Testis (tissue), 3 donors: ENCODE data around the gene LMLN. TPM values are rescaled to one million over a fixed set of nuclear protein-coding genes. Genes with fewer than 3 reads are reported as not detected.
"Not testable (repeated sequence)": the region's sequence is repeated elsewhere in the genome, so short reads cannot be mapped to it uniquely, and the experiment has no call there.

ENCODE experiments used
- DNase-seq: peaks from one replicate; pipeline ENCODE4 v3.0.0-alpha.2; 2019
- H3K27ac ChIP-seq, 2 donors: fragments of 200-600 bp; sonication (generic); one replicate each; pipeline ENCODE4 v1.5.1; 2019
- H3K27me3 ChIP-seq: fragments of 200-600 bp; sonication (generic); one replicate; pipeline ENCODE4 v1.5.1; 2019
- H3K36me3 ChIP-seq: fragments of 200-600 bp; sonication (generic); one replicate; pipeline ENCODE4 v1.5.1; 2017; ENCODE audit warnings: low read depth; ENCODE audit errors: missing control alignments
- H3K4me1 ChIP-seq: fragments of 200-600 bp; sonication (generic); one replicate; pipeline ENCODE4 v1.5.1; 2019
- H3K4me3 ChIP-seq, 2 donors: fragments of 200-600 bp; sonication (generic); one replicate each; pipeline ENCODE4 v1.5.1; 2017 to 2019
- H3K9me3 ChIP-seq: fragments of 200-600 bp; sonication (generic); one replicate; pipeline ENCODE4 v1.5.1; 2017
- CTCF ChIP-seq, 3 experiments: fragments of 450-650 bp in 2 of 3; fragments of 200-600 bp in 1 of 3; sonication (generic) in 1 of 3; IDR thresholded peaks; one replicate each; pipeline ENCODE4 v1.5.1; 2016 to 2019; ENCODE audit warnings: antibody characterized with exemption in 3 of 3, mild to moderate bottlenecking in 2 of 3, moderate library complexity in 1 of 3
- POLR2A ChIP-seq: fragments of 450-650 bp; IDR thresholded peaks from one replicate; pipeline ENCODE4 v1.6.1; 2017; ENCODE audit warnings: antibody characterized with exemption, mild to moderate bottlenecking, moderate library complexity
- WGBS, 2 donors: methylation state at CpG; one replicate each; pipeline ENCODE4 v1.1.5; 2018; 5-methylcytosine and 5-hydroxymethylcytosine counted together
- intact Hi-C: fragments of 100-400 bp; cut with DNase I; formaldehyde crosslinking; loops from one replicate; pipeline ENCODE4 v1.15.1; 2023; ENCODE audit warnings: low total_unique reads
- polyA plus RNA-seq: library from polyadenylated mRNA; stranded (reverse); fragments of 350-450 nt; fragmentation: Illumina TruSeq; extraction: RNeasy Lipid Tissue Mini Kit (QIAGEN cat#74804); gene quantifications from one replicate; pipeline ENCODE4 v1.2.3, GENCODE V29; 2014; ENCODE audit warnings: low read depth, low replicate concordance; ENCODE audit not compliant: insufficient read depth
- total RNA-seq, 2 donors: library from RNA; depleted of rRNA; stranded (reverse); fragments of >200 nt; gene quantifications; one replicate each; pipeline ENCODE4 v1.2.3, GENCODE V29; 2016

Gene LMLN
- total and polyA plus RNA-seq, 3 donors from 2014 or later: 23.0 to 49.8 (median 24.1) TPM

- DNase-seq: no peak
- 60 to 71% methylated on average over 7 of the region's 7 CpGs for WGBS, 2 donors
- Histone ChIP-seq H3K27ac (no peak overlapping the region), H3K27me3 (no peaks in the 10 kb centered on the region), H3K4me1 (no peaks in the 10 kb centered on the region), H3K36me3 (no peaks in the 10 kb centered on the region), H3K4me3 (no peak overlapping the region), H3K9me3 (no peaks in the 10 kb centered on the region)
- TF ChIP-seq POLR2A (no peak), CTCF (IDR thresholded peaks at IDR 0.05) (peak in 1 of 3 experiments; percentile 10)
- intact Hi-C loops: no loop called here
These were observed 33.6 kb upstream of the LMLN start for GRCh38 chr3:197926418-197926817.

- H3K36me3 ChIP-seq, H3K9me3 ChIP-seq, intact Hi-C loops, H3K4me1 ChIP-seq, H3K27me3 ChIP-seq, DNase-seq, H3K4me3 ChIP-seq, H3K27ac ChIP-seq: not testable (repeated sequence)
- 91 to 93% methylated on average over 3 of the region's 3 CpGs for WGBS, 2 donors
These were observed 32.4 kb upstream of the LMLN start for GRCh38 chr3:197927578-197927977.

- H3K36me3 ChIP-seq: no peaks in the 10 kb centered on the region
- H3K27me3 ChIP-seq: no peaks in the 10 kb centered on the region
- TF ChIP-seq POLR2A: no peak
- TF ChIP-seq CTCF (IDR thresholded peaks at IDR 0.05): no peak
- intact Hi-C loops: no loop called here
- H3K4me1 ChIP-seq: no peaks in the 10 kb centered on the region
- H3K9me3 ChIP-seq: no peaks in the 10 kb centered on the region
- H3K27ac ChIP-seq: no peak overlapping the region
- no peak overlapping the region for H3K4me3 ChIP-seq
- WGBS, 2 donors: 91 to 93% methylated on average over 15 of the region's 15 CpGs
- no peak for DNase-seq
These were observed 23.1 kb upstream of the LMLN start for GRCh38 chr3:197936819-197937384.

GRCh38 chr3:197940745-197941384 lies 19.2 kb upstream of the LMLN start:
- TF ChIP-seq CTCF (IDR thresholded peaks at IDR 0.05): no peak
- intact Hi-C loops: no loop called here
- Histone ChIP-seq H3K4me3 (no peak overlapping the region), H3K9me3 (no peaks in the 10 kb centered on the region), H3K27me3 (no peaks in the 10 kb centered on the region), H3K27ac (no peak overlapping the region), H3K4me1 (no peaks in the 10 kb centered on the region), H3K36me3 (no peaks in the 10 kb centered on the region)
- no peak for DNase-seq
- 87 to 92% methylated on average over 1 of the region's 1 CpG for WGBS, 2 donors

- DNase-seq: no peak
- Histone ChIP-seq H3K4me1 (no peaks in the 10 kb centered on the region), H3K4me3 (no peak overlapping the region), H3K27ac (no peak overlapping the region), H3K27me3 (no peaks in the 10 kb centered on the region), H3K36me3 (no peaks in the 10 kb centered on the region), H3K9me3 (no peaks in the 10 kb centered on the region)
- intact Hi-C loops: no loop called here
- WGBS, 2 donors: 50 to 54% methylated on average over 2 of the region's 2 CpGs
- TF ChIP-seq CTCF (IDR thresholded peaks at IDR 0.05) (peak; percentile 34 to 73 (median 55)), POLR2A (no peak)
These were observed 17.0 kb upstream of the LMLN start for GRCh38 chr3:197942956-197943556.
